HG03378 (cell line): Measurements from ENCODE around the gene PBX4.

Source experiments
- ATAC-seq: cut with Tn5 transposase; IDR thresholded peaks from one replicate; pipeline ENCODE4 v1.9.1; 2021; ENCODE audit warnings: mild to moderate bottlenecking, moderate library complexity; ENCODE audit not compliant: unreplicated experiment

Gene PBX4

DNA sequence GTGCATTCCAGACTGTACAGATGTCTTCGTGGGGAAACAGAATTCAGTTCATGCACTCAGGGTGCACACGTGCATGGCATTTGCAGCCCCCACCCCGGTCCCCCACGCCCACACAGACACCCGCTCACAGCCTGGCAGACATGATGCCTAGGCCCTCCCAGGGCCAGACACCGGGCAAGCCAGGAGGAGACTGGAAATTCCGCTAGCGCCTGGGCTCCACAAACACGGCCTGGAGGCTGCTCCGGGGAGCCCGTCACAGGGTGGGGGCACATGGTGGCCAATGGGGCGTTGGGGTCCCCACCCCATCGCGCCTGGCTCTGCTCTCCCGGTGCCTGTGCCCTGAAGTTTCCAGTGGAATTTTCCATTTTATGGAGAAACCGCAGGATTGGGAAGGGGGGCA lies 76.9 kb downstream of the PBX4 start:
- no peak for ATAC-seq

GRCh38 chr19:19540715-19541515 lies 77.6 kb downstream of the PBX4 start:
- ATAC-seq = peak; percentile 46

DNA sequence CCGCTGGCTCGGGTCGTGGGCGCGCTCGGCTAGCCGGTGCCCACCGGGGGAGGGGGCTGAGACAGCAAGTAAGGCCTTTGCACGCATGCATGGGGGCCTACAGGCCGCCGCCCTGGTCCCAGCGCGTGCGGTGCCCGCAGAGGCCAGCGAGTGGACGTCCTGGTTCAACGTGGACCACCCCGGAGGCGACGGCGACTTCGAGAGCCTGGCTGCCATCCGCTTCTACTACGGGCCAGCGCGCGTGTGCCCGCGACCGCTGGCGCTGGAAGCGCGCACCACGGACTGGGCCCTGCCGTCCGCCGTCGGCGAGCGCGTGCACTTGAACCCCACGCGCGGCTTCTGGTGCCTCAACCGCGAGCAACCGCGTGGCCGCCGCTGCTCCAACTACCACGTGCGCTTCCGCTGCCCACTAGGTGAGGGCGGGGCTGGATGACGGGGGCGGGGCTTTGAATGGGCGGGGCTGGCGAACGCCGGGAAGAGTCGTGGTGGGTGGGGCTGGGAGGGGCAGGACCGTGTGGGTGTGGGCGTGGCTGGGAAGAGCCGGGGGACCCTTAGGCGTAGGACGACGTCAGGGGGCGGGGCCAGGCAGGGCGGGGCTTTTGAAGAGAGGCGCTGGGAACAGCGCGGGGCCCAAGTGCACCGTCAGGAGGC lies 78.3 kb downstream of the PBX4 start:
- no peak for ATAC-seq

DNA sequence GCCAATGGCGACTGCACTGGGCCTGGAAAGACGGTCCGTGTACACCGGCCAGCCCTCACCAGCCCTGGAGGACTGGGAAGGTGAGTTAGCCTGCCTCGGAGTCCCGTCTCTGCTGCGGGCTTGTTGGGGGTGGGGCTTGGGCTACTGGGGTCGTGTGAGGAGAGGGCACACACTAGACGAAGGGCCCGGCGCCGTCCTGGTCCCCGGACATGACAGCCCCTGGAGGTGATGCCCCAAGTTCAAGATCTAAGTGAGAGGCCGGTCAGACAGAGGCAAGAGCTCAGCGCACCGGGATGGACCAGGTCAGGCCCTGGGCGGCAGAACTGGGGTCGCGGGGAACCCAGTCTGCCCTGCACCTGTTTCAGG lies 78.8 kb downstream of the PBX4 start:
- no peak for ATAC-seq

GRCh38 chr19:19538785-19539166 lies 79.7 kb downstream of the PBX4 start:
- ATAC-seq = no peak

- ATAC-seq = no peak
Measured at GRCh38 chr19:19538061-19538784, 80.3 kb downstream of the PBX4 start, which contains the start of gene CILP2. TSS of gene CILP2 (plus strand) at chr19:19538265. CDS start at chr19:19538350, 85 bp downstream.

GRCh38 chr19:19537075-19538048 lies 81.1 kb downstream of the PBX4 start:
- ATAC-seq = no peak

GRCh38 chr19:19535311-19536191 lies 82.9 kb downstream of the PBX4 start:
- ATAC-seq = no peak

- no peak for ATAC-seq
Measured at GRCh38 chr19:19534556-19535265, 83.8 kb downstream of the PBX4 start.

DNA sequence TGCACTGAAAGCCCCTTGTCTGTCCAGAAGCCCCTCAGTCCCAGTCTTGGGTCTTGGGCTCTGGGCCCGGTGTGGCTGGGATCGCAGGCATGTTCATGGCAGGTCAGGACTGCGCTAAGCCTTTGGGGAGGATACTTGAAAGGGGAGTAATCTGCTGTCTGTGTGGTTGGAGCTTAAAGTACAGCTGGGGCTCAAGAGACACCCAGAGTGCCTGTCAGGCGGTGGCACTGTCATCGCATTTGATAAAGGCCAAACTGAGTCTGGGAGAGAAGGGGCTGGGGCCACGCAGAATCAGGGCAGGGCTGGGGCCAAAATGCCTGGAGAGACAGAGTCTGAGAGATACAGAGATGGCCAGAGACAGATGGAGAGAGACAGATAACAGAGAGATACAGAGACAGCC lies 84.6 kb downstream of the PBX4 start:
- ATAC-seq = no peak

DNA sequence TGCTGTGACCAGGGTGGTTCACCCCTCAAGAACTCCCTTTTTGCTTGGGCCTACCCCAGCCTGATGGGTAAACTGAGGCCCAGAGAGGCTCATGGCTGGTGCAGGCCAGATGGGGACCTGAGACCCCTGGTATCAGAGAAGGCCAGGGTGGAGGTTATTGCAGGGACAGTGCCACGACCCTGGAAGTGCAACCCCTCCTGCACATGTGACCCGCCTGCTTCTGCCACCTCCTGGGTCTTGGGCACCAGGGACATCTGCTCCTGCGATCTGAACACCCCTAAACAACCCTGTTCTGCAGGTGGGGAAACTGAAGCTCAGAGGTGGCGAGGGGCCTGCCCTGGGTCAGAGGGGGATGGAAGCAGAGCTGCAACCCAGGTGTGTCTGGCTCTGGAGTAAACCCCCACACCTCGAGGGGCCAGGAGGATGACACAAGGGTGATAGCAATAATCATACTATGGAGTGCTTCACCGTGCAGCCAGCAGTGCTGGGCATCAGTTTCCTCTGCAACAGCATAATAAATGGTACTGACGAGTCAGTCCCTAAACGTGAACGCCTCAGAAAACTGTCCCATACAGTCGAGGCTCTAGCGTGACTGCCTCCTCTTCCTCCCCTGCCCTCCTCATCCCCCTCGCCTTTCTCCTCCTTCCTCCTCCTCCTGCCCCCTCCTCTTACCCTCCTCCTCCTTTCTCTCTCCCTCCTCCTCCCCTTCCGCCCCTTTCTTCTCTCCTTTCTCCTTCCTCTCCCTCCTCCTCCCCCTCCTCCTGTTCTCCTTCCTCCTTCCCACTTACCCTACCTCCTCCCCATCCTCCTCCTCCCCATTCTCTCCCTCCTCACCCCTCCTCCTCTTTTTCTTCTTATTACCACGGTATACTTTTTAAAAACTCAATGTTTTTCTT lies 85.4 kb downstream of the PBX4 start:
- no peak for ATAC-seq

DNA sequence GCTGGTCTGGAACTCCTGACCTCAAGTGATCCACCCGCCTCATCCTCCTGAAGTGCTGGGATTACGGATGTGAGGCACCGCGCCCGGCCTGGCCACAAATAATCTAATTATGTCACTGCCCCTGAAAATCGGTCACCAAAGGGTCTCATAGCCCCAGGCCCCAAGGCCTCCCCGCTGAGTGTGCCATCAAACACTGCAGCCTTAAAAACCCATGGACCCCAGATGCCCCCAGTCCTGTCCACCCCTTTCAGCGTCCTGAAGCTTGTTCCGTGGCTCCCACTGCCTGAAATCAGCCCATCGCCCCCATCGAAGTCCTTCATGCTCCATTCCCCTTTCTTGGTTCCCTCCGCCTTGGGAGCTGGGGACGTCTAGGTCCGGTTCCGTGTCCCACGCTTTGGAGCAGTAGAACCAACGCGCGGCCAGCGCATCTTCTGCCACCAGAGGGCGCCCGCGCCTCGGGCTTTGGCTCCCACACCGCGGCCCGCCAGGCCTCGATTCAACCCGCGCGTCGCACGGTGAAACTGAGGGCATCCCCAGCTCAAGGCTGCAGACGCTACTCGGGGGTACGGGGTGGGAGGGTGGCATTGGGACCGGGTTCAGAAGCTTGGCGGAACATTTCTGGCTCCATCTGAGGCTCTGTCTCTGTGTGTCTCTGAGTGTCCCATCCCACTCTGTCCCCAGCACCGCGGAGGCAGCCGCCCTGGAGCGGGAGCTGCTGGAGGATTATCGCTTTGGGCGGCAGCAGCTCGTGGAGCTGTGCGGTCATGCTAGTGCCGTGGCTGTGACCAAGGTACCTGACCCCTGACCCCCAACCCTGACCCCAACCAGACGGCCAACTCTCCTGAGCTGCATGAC lies 86.3 kb downstream of the PBX4 start:
- no peak for ATAC-seq

DNA sequence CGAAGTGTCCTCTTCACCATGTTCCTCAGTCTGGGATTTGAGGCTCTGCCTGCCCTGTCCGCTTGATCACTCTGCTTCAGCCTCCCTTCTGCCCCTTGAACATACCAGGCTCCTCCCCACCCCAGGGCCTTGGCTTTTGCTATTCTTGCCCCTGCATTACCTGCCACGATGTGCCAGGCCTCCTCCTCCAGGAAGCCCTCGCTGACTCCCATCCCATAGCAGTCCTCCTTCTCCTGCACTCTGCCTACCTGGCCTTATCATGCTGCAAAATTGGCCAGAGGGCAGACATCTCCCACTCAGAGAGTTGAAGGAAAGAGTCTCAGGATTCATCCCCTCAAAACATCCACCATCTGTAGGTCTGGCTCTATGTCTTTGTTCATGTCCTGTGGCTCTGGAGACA lies 87.6 kb downstream of the PBX4 start:
- no peak for ATAC-seq

GRCh38 chr19:19530423-19530804 lies 88.1 kb downstream of the PBX4 start:
- ATAC-seq = no peak

DNA sequence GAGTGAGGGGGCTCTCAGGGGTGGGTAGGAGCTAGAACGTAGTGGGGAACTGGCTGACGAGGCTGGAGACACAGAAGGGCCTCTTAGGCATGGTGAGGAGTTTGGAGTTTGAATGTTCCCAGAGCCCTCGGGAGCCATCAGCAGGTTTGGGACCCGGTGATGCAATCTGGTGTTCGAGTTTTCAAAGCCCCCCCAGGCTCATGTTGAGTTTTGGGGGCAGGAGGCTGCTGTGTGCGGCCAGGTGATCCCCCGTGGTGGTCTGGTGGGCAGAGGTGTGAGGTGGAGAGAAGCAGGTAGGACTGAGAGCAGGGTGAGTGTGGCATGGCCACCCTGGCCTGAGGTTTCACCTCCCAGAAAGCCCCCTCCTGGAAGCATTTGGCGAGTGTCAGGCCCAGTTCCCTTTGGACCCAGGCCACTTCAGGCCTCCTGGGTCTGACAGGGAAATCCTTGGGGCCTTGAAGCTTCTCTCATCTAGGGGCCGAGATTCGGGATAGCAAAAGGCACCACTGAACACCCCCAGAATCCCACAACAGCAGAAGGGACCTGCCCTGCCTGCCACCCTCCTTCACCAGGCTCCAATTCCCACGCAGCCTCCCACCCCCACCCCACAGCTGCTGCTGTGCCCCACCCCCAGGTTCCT lies 88.6 kb downstream of the PBX4 start:
- no peak for ATAC-seq

GRCh38 chr19:19528721-19529490 lies 89.6 kb downstream of the PBX4 start, which contains the start of gene YJEFN3:
TSS of gene YJEFN3 (plus strand) at chr19:19528911. CDS start at chr19:19528933, 22 bp downstream.
- no peak for ATAC-seq
